BLaER1 (cell line): ENCODE results near the gene RAB40B.
A peak's percentile ranks its signal among the peaks of the same experiment; 100 is the strongest.
"Not testable (repeated sequence)": the region's sequence is repeated elsewhere in the genome, so short reads cannot be mapped to it uniquely, and the experiment has no call there.

ENCODE experiments used
- H3K27ac ChIP-seq: shearing (Covaris generic); formaldehyde crosslinking; 2 replicates; pipeline ENCODE4 v1.8.1; 2022
- H3K27me3 ChIP-seq: shearing (Covaris generic); formaldehyde crosslinking; 2 replicates; pipeline ENCODE4 v1.8.1; 2022
- H3K36me3 ChIP-seq: shearing (Covaris generic); formaldehyde crosslinking; 2 replicates; pipeline ENCODE4 v1.8.1; 2022
- H3K4me1 ChIP-seq: shearing (Covaris generic); formaldehyde crosslinking; 2 replicates; pipeline ENCODE4 v1.8.1; 2022
- H3K4me2 ChIP-seq: shearing (Covaris generic); formaldehyde crosslinking; 2 replicates; pipeline ENCODE4 v1.8.1; 2022
- H3K4me3 ChIP-seq: shearing (Covaris generic); formaldehyde crosslinking; 2 replicates; pipeline ENCODE4 v1.8.1; 2022
- H3K9ac ChIP-seq: shearing (Covaris generic); formaldehyde crosslinking; 2 replicates; pipeline ENCODE4 v1.8.1; 2022
- H3K9me3 ChIP-seq: shearing (Covaris generic); formaldehyde crosslinking; 2 replicates; pipeline ENCODE4 v1.8.1; 2022
- H4K20me1 ChIP-seq: shearing (Covaris generic); formaldehyde crosslinking; 2 replicates; pipeline ENCODE4 v1.8.1; 2022
- Cebpa-rat ChIP-seq: shearing (Covaris generic); IDR thresholded peaks from 2 replicates; pipeline ENCODE4 v1.8.1; 2022

RAB40B gene

DNA sequence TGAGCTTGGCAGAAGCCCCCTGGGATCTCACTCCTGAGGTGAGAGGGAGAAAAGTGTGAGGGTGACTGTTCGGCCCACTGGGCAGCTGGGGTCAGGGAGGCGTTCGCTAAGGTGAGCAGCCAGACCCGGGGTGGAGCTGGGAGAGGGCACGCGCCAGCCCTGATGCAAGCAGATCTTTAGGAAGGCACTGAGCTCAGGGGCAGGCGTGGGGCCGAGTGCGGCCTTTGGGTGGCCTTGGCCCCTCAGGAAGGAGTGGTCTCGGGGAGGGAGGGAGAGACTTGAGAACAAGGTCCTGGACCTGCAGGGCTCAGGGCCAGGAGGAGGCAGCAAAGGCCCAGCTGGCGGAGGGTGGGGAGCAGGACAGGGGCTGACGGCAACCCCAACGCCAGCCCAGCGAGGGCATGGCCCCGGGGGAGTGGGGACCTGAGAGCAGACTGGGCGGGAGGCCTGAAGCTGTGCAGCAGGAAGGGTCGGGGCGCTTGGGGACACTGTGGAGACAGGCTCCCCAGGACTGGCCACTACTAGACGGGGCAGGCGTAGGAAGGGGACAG, 35.7 kb downstream of the RAB40B start:
- peaks cover 54% of the 10 kb centered on the region for H3K4me1 ChIP-seq
- no peak overlapping the region for H3K4me3 ChIP-seq
- H3K36me3 ChIP-seq, result peaks cover 11% of the 10 kb centered on the region; the same call in 1 of the 2 replicates
- H3K27me3 ChIP-seq, result peaks cover 6% of the 10 kb centered on the region; the same call in 1 of the 2 replicates
- H3K4me2 ChIP-seq, result peak overlapping the region; percentile 50
- no peak overlapping the region for H3K9ac ChIP-seq
- H3K27ac ChIP-seq, result no peak overlapping the region
- H4K20me1 ChIP-seq, result no peaks in the 10 kb centered on the region
- no peak for TF ChIP-seq Cebpa-rat
- no peaks in the 10 kb centered on the region for H3K9me3 ChIP-seq

GRCh38 chr17:82661717-82662683, 36.5 kb downstream of the RAB40B start:
- Histone ChIP-seq H4K20me1 (no peaks in the 10 kb centered on the region), H3K36me3 (peaks cover 11% of the 10 kb centered on the region; the same call in 1 of the 2 replicates), H3K9me3 (no peaks in the 10 kb centered on the region), H3K4me1 (peaks cover 46% of the 10 kb centered on the region), H3K9ac (no peak overlapping the region), H3K4me3 (no peak overlapping the region), H3K27ac (no peak overlapping the region), H3K4me2 (peak overlapping the region; percentile 50), H3K27me3 (peaks cover 6% of the 10 kb centered on the region; the same call in 1 of the 2 replicates)
- no peak for TF ChIP-seq Cebpa-rat

- peaks cover 51% of the 10 kb centered on the region for H3K4me1 ChIP-seq
- no peak for TF ChIP-seq Cebpa-rat
- no peaks in the 10 kb centered on the region for H3K9me3 ChIP-seq
- no peak overlapping the region for H3K27ac ChIP-seq
- H3K4me2 ChIP-seq, result no peak overlapping the region
- no peak overlapping the region for H3K9ac ChIP-seq
- peaks cover 11% of the 10 kb centered on the region; the same call in 1 of the 2 replicates for H3K36me3 ChIP-seq
- H3K4me3 ChIP-seq, result no peak overlapping the region
- no peaks in the 10 kb centered on the region for H4K20me1 ChIP-seq
- H3K27me3 ChIP-seq, result 0 out of 2 replicates have a peak, but pooled peaks cover 6% of the 10 kb centered on the region
These were observed 38.6 kb downstream of the RAB40B start for GRCh38 chr17:82659886-82660285.

- Histone ChIP-seq H3K4me3 (no peak overlapping the region), H3K9me3 (no peaks in the 10 kb centered on the region), H3K36me3 (peaks cover 11% of the 10 kb centered on the region; the same call in 1 of the 2 replicates), H3K9ac (no peak overlapping the region), H3K4me2 (no peak overlapping the region), H3K27ac (no peak overlapping the region), H3K4me1 (peaks cover 51% of the 10 kb centered on the region), H3K27me3 (0 out of 2 replicates have a peak, but pooled peaks cover 6% of the 10 kb centered on the region), H4K20me1 (no peaks in the 10 kb centered on the region)
- TF ChIP-seq Cebpa-rat, result no peak
These were observed 39.6 kb downstream of the RAB40B start for GRCh38 chr17:82658796-82659452.

DNA sequence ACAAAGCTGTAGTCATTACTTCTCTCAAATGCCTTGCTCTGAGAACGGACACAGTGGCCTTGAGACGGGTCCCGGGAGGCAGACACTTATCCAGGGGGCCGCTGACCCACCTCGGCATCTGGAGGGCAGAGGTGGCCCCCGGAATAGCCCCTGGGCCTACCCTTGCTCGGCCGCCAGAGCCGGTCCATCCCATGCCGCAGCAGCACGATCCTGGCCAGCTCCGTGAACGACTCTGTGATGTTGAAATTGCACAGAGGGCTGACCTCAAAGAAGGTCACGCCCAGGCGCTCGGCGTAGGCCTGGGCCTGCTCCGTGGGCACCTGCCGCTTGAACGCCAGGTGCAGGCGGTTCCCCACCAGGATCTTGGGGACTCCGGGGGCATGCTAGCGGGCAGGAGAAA, 40.2 kb downstream of the RAB40B start:
- no peak overlapping the region for H3K27ac ChIP-seq
- no peak overlapping the region for H3K4me3 ChIP-seq
- no peaks in the 10 kb centered on the region for H4K20me1 ChIP-seq
- no peak overlapping the region for H3K4me2 ChIP-seq
- 0 out of 2 replicates have a peak, but pooled peaks cover 6% of the 10 kb centered on the region for H3K27me3 ChIP-seq
- no peaks in the 10 kb centered on the region for H3K9me3 ChIP-seq
- TF ChIP-seq Cebpa-rat, result no peak
- H3K4me1 ChIP-seq, result peaks cover 50% of the 10 kb centered on the region
- H3K36me3 ChIP-seq, result peaks cover 11% of the 10 kb centered on the region; the same call in 1 of the 2 replicates
- H3K9ac ChIP-seq, result no peak overlapping the region

GRCh38 chr17:82657926-82658325, 40.6 kb downstream of the RAB40B start:
- H4K20me1 ChIP-seq, result no peaks in the 10 kb centered on the region
- no peak for TF ChIP-seq Cebpa-rat

GRCh38 chr17:82656266-82656665, 42.2 kb downstream of the RAB40B start:
- Histone ChIP-seq H3K27me3 (no peaks in the 10 kb centered on the region), H3K9me3 (no peaks in the 10 kb centered on the region), H3K36me3 (peaks cover 11% of the 10 kb centered on the region; the same call in 1 of the 2 replicates), H3K4me1 (peaks cover 30% of the 10 kb centered on the region), H3K27ac (no peak overlapping the region), H3K4me3 (no peak overlapping the region), H4K20me1 (no peaks in the 10 kb centered on the region), H3K4me2 (no peak overlapping the region), H3K9ac (no peak overlapping the region)
- no peak for TF ChIP-seq Cebpa-rat

More at GRCh38 chr17:82657926-82658325, 40.6 kb downstream of the RAB40B start:
- no peak overlapping the region for H3K9ac ChIP-seq
- H3K4me2 ChIP-seq, result no peak overlapping the region
- no peak overlapping the region for H3K27ac ChIP-seq
- no peaks in the 10 kb centered on the region for H3K9me3 ChIP-seq
- peaks cover 11% of the 10 kb centered on the region; the same call in 1 of the 2 replicates for H3K36me3 ChIP-seq
- H3K27me3 ChIP-seq, result 0 out of 2 replicates have a peak, but pooled peaks cover 6% of the 10 kb centered on the region
- H3K4me1 ChIP-seq, result peaks cover 46% of the 10 kb centered on the region
- H3K4me3 ChIP-seq, result no peak overlapping the region

DNA sequence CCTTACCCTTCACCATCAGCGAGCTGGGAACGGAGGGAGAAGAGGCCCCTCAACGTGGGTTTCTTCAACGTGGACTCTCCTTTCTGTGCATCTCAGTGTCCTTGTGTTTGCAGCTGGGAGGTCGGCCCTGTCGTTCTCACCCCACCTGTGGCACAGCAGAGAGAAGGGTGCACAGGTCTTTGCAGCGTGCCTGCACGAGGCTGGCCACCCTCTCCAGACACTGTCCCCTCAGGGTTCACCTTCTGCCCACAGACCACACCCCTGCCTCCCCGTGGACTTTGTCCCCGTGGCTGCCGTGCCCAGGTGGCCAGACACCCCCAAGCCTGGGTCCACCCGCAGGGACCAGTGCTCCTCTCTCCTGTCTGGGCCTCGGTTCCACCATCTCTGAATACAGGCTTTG, 43.0 kb downstream of the RAB40B start:
- Histone ChIP-seq H3K9me3 (no peaks in the 10 kb centered on the region), H4K20me1 (no peaks in the 10 kb centered on the region), H3K4me1 (peaks cover 28% of the 10 kb centered on the region), H3K27me3 (no peaks in the 10 kb centered on the region), H3K27ac (peak overlapping the region; percentile 72), H3K4me3 (no peak overlapping the region), H3K4me2 (peak overlapping the region; percentile 79), H3K36me3 (peaks cover 11% of the 10 kb centered on the region; the same call in 1 of the 2 replicates), H3K9ac (peak overlapping the region; percentile 69; the same call in 1 of the 2 replicates)
- no peak for TF ChIP-seq Cebpa-rat

DNA sequence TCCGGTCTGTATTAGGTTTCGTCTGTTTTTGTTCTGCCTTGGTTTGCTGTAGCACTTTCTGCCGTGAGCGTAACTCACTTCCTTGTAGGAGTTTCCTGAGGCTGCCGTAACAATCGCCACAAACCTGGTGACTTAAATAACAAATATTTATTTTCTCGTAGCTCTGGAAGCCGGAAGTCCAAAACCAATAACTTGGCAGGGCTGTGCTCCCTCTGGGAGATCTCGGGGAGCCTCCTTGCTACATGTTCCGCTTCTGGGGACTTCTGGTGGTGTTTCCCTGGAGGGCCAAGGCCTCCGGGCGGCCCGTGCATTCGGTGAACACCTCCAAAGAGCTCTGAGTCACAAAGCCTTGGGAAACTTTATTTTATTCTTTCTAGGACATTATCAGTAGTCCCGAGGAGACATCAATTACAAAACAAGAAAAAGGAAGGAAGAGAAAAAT, 43.4 kb downstream of the RAB40B start:
- Histone ChIP-seq H3K36me3 (peaks cover 11% of the 10 kb centered on the region; the same call in 1 of the 2 replicates), H3K9me3 (no peaks in the 10 kb centered on the region), H3K4me2 (peak overlapping the region; percentile 79), H3K9ac (peak overlapping the region; percentile 69), H3K4me1 (peaks cover 28% of the 10 kb centered on the region), H3K27me3 (no peaks in the 10 kb centered on the region), H3K27ac (peak overlapping the region; percentile 72), H3K4me3 (peak overlapping the region; percentile 29; the same call in 1 of the 2 replicates), H4K20me1 (no peaks in the 10 kb centered on the region)
- TF ChIP-seq Cebpa-rat, result no peak

- H3K27me3 ChIP-seq, H4K20me1 ChIP-seq, H3K9me3 ChIP-seq, H3K36me3 ChIP-seq: not testable (repeated sequence)
- Histone ChIP-seq H3K27ac (peak overlapping the region; percentile 72), H3K4me1 (peaks cover 28% of the 10 kb centered on the region), H3K9ac (peak overlapping the region; percentile 69), H3K4me3 (peak overlapping the region; percentile 29; the same call in 1 of the 2 replicates), H3K4me2 (peak overlapping the region; percentile 79)
These were observed 43.9 kb downstream of the RAB40B start for GRCh38 chr17:82654611-82655010.
